Brain microvascular endothelial cell (primary cell): ENCODE results near the gene GALNT18.

Experiments used
- DNase-seq: peaks from one replicate; pipeline ENCODE4 v3.0.0-alpha.2; 2020
- H3K27ac ChIP-seq: fragments of 250-450 bp; sonication (Bioruptor Pico); 2 replicates; pipeline ENCODE4 v1.5.1; 2020; ENCODE audit warnings: mild to moderate bottlenecking, moderate library complexity
- H3K27me3 ChIP-seq: fragments of 250-450 bp; sonication (Bioruptor Pico); replicated peaks from 2 replicates; pipeline ENCODE4 v1.5.1; 2020; ENCODE audit warnings: mild to moderate bottlenecking
- H3K36me3 ChIP-seq: fragments of 250-450 bp; sonication (Bioruptor Pico); replicated peaks from 2 replicates; pipeline ENCODE4 v1.5.1; 2020; ENCODE audit warnings: mild to moderate bottlenecking
- H3K4me3 ChIP-seq: 2 replicates; pipeline ENCODE4 v1.5.1; 2011; ENCODE audit warnings: low read depth, mild to moderate bottlenecking, control low read depth, low read length, moderate library complexity
- in situ Hi-C: cut with HindIII; loops from 2 replicates; pipeline ENCODE4 v1.10.0; 2017; ENCODE audit warnings: low sequenced_read_pairs, low pct_ligation_motif_present
- TF ChIP-seq, protein P1 (sequence below): IDR thresholded peaks from 2 replicates; pipeline ENCODE4 v1.5.1; 2011; ENCODE audit warnings: low read depth, mild to moderate bottlenecking, moderate library complexity, low read length, control low read depth, inconsistent platforms; ENCODE audit errors: missing control alignments

GALNT18 gene

GRCh38 chr11:11389238-11389637 lies 232.6 kb downstream of the GALNT18 start:
- in situ Hi-C loops, result no loop called here
- DNase-seq, result no peak
- TF ChIP-seq, protein P1, sequence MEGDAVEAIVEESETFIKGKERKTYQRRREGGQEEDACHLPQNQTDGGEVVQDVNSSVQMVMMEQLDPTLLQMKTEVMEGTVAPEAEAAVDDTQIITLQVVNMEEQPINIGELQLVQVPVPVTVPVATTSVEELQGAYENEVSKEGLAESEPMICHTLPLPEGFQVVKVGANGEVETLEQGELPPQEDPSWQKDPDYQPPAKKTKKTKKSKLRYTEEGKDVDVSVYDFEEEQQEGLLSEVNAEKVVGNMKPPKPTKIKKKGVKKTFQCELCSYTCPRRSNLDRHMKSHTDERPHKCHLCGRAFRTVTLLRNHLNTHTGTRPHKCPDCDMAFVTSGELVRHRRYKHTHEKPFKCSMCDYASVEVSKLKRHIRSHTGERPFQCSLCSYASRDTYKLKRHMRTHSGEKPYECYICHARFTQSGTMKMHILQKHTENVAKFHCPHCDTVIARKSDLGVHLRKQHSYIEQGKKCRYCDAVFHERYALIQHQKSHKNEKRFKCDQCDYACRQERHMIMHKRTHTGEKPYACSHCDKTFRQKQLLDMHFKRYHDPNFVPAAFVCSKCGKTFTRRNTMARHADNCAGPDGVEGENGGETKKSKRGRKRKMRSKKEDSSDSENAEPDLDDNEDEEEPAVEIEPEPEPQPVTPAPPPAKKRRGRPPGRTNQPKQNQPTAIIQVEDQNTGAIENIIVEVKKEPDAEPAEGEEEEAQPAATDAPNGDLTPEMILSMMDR, result no peak
- peaks cover 2% of the 10 kb centered on the region for H3K27me3 ChIP-seq
- no peak overlapping the region for H3K27ac ChIP-seq
- H3K36me3 ChIP-seq, result no peaks in the 10 kb centered on the region
- no peak overlapping the region for H3K4me3 ChIP-seq

GRCh38 chr11:11387622-11388305 lies 234.0 kb downstream of the GALNT18 start:
- in situ Hi-C loops, result no loop called here
- H3K4me3 ChIP-seq, result no peak overlapping the region
- TF ChIP-seq, protein P1, result no peak
- no peak overlapping the region for H3K27ac ChIP-seq
- H3K27me3 ChIP-seq, result peaks cover 2% of the 10 kb centered on the region
- no peak for DNase-seq
- H3K36me3 ChIP-seq, result no peaks in the 10 kb centered on the region

DNA sequence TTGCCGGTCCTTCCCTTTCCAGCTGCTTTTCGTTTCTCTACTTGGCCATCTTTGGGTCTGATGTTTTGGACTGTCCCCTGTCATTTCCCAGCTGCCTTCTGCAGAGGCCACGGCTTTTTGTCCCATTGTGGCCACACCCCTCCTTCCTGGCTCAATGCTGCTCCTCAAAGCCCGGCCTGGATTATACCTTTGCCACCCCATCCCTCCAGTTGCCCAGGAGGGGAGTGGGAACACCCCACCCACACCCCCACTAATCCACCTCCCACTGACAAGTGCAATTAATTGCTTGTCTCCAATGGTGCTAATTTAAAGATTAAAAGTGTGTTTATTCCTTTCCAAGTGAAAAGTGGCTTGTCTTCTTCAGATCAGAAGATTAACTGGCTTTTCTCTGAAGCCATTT lies 234.6 kb downstream of the GALNT18 start:
- in situ Hi-C loops, result no loop called here
- Histone ChIP-seq H3K4me3 (no peak overlapping the region), H3K27ac (no peak overlapping the region), H3K27me3 (peaks cover 2% of the 10 kb centered on the region), H3K36me3 (no peaks in the 10 kb centered on the region)
- DNase-seq, result no peak
- TF ChIP-seq, protein P1, result no peak

- H3K27me3 ChIP-seq, result peaks cover 2% of the 10 kb centered on the region
- in situ Hi-C loops, result no loop called here
- TF ChIP-seq, protein P1, result no peak
- DNase-seq, result no peak
- H3K4me3 ChIP-seq, result no peak overlapping the region
- H3K27ac ChIP-seq, result no peak overlapping the region
- no peaks in the 10 kb centered on the region for H3K36me3 ChIP-seq
These were observed 237.0 kb downstream of the GALNT18 start for GRCh38 chr11:11384829-11385228.

DNA sequence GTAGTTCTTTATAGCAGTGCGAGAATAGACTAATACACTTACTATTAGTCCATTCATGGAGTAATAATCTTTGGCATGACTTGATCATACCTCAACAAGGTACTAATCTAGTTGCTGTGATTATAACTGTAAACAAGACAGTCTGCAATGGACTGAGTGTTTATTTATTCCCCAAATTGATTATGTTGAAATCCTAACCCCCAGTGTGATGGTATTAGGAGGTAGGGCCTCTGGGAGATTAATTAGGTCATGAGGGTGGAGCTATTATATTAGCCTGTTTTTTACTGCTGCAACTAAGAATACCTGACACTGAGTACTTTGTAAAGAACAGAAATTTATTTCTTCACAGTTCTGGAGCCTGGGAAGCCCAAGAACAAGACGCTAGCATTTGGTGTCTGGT lies 237.8 kb downstream of the GALNT18 start:
- in situ Hi-C loops, result no loop called here
- Histone ChIP-seq H3K27me3 (peaks cover under 1% of the 10 kb centered on the region), H3K36me3 (no peaks in the 10 kb centered on the region), H3K27ac (no peak overlapping the region), H3K4me3 (no peak overlapping the region)
- TF ChIP-seq, protein P1, result no peak
- DNase-seq, result no peak
